Measurements from ENCODE around the gene RAET1E. TPM values are rescaled to one million over a fixed set of nuclear protein-coding genes. Genes with fewer than 3 reads are reported as not detected.
A peak's percentile ranks its signal among the peaks of the same experiment; 100 is the strongest.
"Not testable (repeated sequence)": the region's sequence is repeated elsewhere in the genome, so short reads cannot be mapped to it uniquely, and the experiment has no call there.

Gene RAET1E
- total RNA-seq, 1 donor from 2014 or later: 27.5 TPM

DNA sequence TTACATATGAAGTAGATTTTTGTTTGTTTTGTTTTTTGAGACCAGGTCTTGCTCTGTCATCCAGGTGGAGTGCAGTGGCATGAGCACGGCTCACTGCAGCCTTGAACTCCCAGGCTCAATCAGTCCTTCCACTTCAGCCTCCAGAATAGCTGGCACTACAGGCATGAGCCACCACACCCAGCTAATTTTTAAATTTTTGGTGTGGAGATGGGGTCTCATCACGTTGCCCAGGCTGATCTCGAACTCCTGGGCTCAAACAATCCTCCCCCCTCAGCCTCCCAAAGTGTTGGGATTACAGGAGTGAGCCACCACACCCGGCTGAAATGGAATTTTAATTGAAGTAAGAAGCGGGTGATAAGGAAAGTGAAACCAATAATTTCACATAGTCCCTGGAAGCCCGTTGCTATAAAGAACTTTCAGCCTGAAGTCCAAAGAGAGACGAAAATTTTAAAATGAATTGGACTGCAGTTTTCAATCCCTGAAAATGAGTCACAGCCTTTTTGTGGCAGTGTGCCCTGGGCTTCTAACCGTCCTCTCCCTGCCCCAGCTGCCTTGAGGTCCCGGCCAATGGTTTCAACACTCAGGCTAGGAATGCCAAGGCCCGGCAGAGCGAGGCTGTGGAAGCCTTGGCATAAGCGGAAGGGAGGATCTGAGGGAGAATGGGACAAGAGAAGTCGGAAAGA, 757 bp downstream of the RAET1E start:
- DNase-seq (ENCODE audit: extremely low spot score in 2 of 2): peak; percentile 64 to 96
- Histone ChIP-seq H3K9me3 (no peaks in the 10 kb centered on the region), H3K4me3 (peak overlapping the region; percentile 33 to 36), H3K27me3 (no peaks in the 10 kb centered on the region), H3K36me3 (no peaks in the 10 kb centered on the region), H3K4me1 (peaks cover 51% of the 10 kb centered on the region), H3K27ac (peak overlapping the region; percentile 73)
- intact Hi-C loops (cut with DNase I): no loop called here
- TF ChIP-seq, protein P1, sequence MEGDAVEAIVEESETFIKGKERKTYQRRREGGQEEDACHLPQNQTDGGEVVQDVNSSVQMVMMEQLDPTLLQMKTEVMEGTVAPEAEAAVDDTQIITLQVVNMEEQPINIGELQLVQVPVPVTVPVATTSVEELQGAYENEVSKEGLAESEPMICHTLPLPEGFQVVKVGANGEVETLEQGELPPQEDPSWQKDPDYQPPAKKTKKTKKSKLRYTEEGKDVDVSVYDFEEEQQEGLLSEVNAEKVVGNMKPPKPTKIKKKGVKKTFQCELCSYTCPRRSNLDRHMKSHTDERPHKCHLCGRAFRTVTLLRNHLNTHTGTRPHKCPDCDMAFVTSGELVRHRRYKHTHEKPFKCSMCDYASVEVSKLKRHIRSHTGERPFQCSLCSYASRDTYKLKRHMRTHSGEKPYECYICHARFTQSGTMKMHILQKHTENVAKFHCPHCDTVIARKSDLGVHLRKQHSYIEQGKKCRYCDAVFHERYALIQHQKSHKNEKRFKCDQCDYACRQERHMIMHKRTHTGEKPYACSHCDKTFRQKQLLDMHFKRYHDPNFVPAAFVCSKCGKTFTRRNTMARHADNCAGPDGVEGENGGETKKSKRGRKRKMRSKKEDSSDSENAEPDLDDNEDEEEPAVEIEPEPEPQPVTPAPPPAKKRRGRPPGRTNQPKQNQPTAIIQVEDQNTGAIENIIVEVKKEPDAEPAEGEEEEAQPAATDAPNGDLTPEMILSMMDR (IDR thresholded peaks at IDR 0.05): no peak
- TF ChIP-seq POLR2AphosphoS5 (IDR thresholded peaks at IDR 0.05; ENCODE audit: insufficient read depth in 1 of 2, low read depth in 1 of 2): peak; percentile 70 to 75

DNA sequence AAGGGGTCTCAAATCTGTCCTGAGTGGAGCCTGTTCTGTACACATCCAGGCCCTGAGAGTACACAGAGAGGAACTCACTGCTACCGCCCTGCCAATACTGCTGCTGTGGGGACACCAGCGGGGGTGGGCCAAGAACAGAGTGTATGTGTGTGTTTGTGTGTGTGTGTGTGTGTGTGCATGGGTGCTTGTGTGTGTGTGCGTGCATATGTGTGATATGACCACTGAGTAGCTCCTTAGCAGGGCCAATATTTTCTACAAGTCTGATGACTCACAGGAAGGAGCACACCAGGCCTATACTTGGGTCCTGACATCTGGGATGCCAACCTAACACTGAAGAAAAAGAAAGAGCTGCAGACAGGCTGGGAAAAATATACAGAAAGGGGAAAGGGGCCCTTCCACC, 1.4 kb downstream of the RAET1E start:
- no peak for TF ChIP-seq POLR2AphosphoS5 (IDR thresholded peaks at IDR 0.05; ENCODE audit: insufficient read depth in 1 of 2, low read depth in 1 of 2)
- TF ChIP-seq, protein P1 (IDR thresholded peaks at IDR 0.05): no peak
- no peak for TF ChIP-seq POLR2A (IDR thresholded peaks at IDR 0.05)
- Histone ChIP-seq H3K36me3 (no peaks in the 10 kb centered on the region), H3K4me3 (peak overlapping the region in 1 of 2 donors; percentile 36), H3K4me1 (peaks cover 51% of the 10 kb centered on the region), H3K9me3 (no peaks in the 10 kb centered on the region), H3K27ac (peak overlapping the region; percentile 73), H3K27me3 (no peaks in the 10 kb centered on the region)
- peak; percentile 80 to 90 for DNase-seq (ENCODE audit: extremely low spot score in 2 of 2)
- intact Hi-C loops (cut with DNase I): no loop called here

DNA sequence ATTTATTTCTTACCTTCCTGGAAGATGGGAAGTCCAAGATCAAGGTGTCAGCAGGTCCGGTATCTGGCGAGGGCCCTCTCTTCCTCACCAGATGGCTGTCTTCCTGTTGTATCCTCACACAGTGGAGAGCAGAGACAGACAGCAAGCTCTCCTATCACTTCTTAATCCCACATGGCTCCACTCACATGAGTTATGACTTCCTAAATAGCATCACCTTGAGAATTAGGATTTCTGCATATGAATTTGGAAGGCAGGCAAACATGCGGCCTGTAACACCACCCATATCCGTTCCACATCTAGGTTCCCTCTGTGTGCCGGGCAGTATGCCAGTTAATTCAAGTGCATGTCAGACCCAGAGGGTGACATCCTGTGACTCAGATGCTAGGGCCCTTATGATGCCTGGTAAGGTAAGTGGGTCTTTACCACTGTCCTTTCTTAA, 2.1 kb downstream of the RAET1E start:
- DNase-seq (ENCODE audit: extremely low spot score in 2 of 2): peak in 1 of 2 donors; percentile 87
- intact Hi-C loops (cut with DNase I): no loop called here
- no peak overlapping the region for H3K4me3 ChIP-seq
- no peaks in the 10 kb centered on the region for H3K9me3 ChIP-seq
- TF ChIP-seq, protein P1 (IDR thresholded peaks at IDR 0.05): no peak
- TF ChIP-seq POLR2AphosphoS5 (IDR thresholded peaks at IDR 0.05; ENCODE audit: insufficient read depth in 1 of 2, low read depth in 1 of 2) (no peak), POLR2A (IDR thresholded peaks at IDR 0.05) (no peak)
- peak overlapping the region; percentile 73 for H3K27ac ChIP-seq
- no peaks in the 10 kb centered on the region for H3K27me3 ChIP-seq
- peaks cover 55% of the 10 kb centered on the region for H3K4me1 ChIP-seq
- no peaks in the 10 kb centered on the region for H3K36me3 ChIP-seq

DNA sequence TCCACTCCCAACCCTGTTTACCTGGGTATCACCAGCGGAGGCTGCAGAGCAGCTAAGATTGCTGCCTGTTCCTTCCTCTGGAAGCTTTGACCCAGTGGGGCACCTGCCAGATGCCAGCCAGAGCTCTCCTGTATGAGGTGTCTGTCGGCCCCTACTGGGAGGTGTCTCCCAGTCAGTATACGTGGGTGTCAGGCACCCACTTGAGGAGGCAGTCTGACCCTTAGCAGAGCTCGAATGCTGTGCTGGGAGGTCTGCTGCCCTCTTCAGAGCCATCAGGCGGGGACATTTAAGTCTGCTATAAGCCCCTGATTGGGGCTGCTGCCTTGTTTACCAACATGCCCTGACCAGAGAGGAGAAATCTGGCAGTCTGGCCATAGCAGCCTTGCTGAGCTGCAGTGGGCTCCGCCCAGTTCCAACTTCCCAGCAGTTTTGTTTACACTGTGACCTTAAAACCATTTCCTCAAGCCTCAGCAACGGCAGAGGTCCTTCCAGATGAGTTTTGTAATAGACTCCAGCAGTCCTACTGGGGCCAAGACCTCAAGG, 2.8 kb downstream of the RAET1E start:
- intact Hi-C loops (cut with DNase I): no loop called here
- peak in 1 of 2 donors; percentile 89 for DNase-seq (ENCODE audit: extremely low spot score in 2 of 2)

DNA sequence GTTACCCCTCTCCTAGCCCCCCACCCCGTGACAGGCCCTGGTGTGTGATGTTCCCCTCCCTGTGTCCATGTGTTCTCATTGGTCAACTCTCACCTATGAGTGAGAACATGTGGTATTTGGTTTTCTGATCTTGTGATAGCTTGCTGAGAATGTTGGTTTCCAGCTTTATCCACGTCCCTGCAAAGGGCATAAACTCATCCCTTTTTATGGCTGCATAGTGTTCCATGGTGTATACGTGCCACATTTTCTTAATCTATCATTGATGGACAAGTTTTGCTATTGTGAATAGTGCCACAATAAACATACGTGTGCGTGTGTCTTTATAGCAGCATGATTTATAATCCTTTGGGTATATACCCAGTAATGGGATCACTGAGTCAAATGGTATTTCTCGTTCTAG, 6.0 kb downstream of the RAET1E start:
- intact Hi-C loops (cut with DNase I); H3K36me3 ChIP-seq; H3K4me3 ChIP-seq; H3K27ac ChIP-seq; DNase-seq (ENCODE audit: extremely low spot score in 2 of 2); H3K9me3 ChIP-seq; H3K27me3 ChIP-seq: not testable (repeated sequence)
- H3K4me1 ChIP-seq: peaks cover 40% of the 10 kb centered on the region

More for the DNA sequence above, 2.8 kb downstream of the RAET1E start:
- Histone ChIP-seq H3K27ac (peak overlapping the region; percentile 73), H3K27me3 (no peaks in the 10 kb centered on the region), H3K4me3 (no peak overlapping the region), H3K9me3 (no peaks in the 10 kb centered on the region), H3K4me1 (peaks cover 62% of the 10 kb centered on the region), H3K36me3 (no peaks in the 10 kb centered on the region)
- peak; percentile 40 for TF ChIP-seq POLR2AphosphoS5 (IDR thresholded peaks at IDR 0.05; ENCODE audit: insufficient read depth in 1 of 2, low read depth in 1 of 2)
- TF ChIP-seq POLR2A (IDR thresholded peaks at IDR 0.05): no peak
- TF ChIP-seq, protein P1 (IDR thresholded peaks at IDR 0.05): no peak
